MCF 10A (cell line): ENCODE measurements around the gene TMEM59L. TPM values are rescaled to one million over a fixed set of nuclear protein-coding genes. Genes with fewer than 3 reads are reported as not detected.
A peak's percentile ranks its signal among the peaks of the same experiment; 100 is the strongest.

Experiments
- BruUV-seq: library from RNA; stranded (reverse); fragments of 400-500 nt; replicated peaks from 2 replicates; lab custom pipeline; 2021; lab: Mats Ljungman, UMichigan
- CTCF ChIA-PET: fragments of 300-600 bp; sonication (Branson Sonifier 250); formaldehyde crosslinking; extraction: SDS; loops from one replicate; lab custom pipeline; 2021; ENCODE audit warnings: antibody characterized with exemption, inconsistent platforms; lab: Yijun Ruan, JAX
- POLR2A ChIA-PET: fragments of 300-600, 350-650 bp; sonication (Branson Sonifier 250); formaldehyde crosslinking; extraction: SDS; loops from one replicate; lab custom pipeline; 2020; ENCODE audit warnings: antibody characterized with exemption, inconsistent platforms; lab: Yijun Ruan, JAX
- DNase-seq: peaks from one replicate; pipeline ENCODE4 v3.0.0-alpha.2; 2018; ENCODE audit not compliant: unreplicated experiment
- H3K27ac Mint-ChIP-seq: one replicate; pipeline ENCODE4 v1.8.0; 2022; ENCODE audit warnings: mild to moderate bottlenecking, low read depth, mixed read lengths; ENCODE audit not compliant: unreplicated experiment
- H3K27me3 Mint-ChIP-seq: one replicate; pipeline ENCODE4 v1.8.0; 2022; ENCODE audit warnings: mixed read lengths; ENCODE audit not compliant: insufficient read depth, unreplicated experiment
- H3K36me3 Mint-ChIP-seq: one replicate; pipeline ENCODE4 v1.8.0; 2022; ENCODE audit warnings: mild to moderate bottlenecking, moderate library complexity, mixed read lengths; ENCODE audit not compliant: insufficient read depth, unreplicated experiment
- H3K4me1 Mint-ChIP-seq: one replicate; pipeline ENCODE4 v1.8.0; 2022; ENCODE audit warnings: mixed read lengths; ENCODE audit not compliant: insufficient read depth, unreplicated experiment
- H3K4me3 Mint-ChIP-seq: one replicate; pipeline ENCODE4 v1.8.0; 2022; ENCODE audit warnings: mild to moderate bottlenecking, moderate library complexity, mixed read lengths; ENCODE audit not compliant: unreplicated experiment
- H3K9me3 Mint-ChIP-seq: one replicate; pipeline ENCODE4 v1.8.0; 2022; ENCODE audit warnings: mixed read lengths; ENCODE audit not compliant: unreplicated experiment
- intact Hi-C: fragments of 100-400 bp; cut with micrococcal nuclease; formaldehyde crosslinking; loops from 2 replicates; pipeline ENCODE4 v1.14.1; 2022
- total RNA-seq: library from RNA; stranded (reverse); gene quantifications from 2 replicates; pipeline ENCODE4 v1.2.3, GENCODE V29; 2022
- TF ChIP-seq, protein P1 (sequence below): fragments of 200-600 bp; IDR thresholded peaks from one replicate; pipeline ENCODE4 v1.8.0; 2022; ENCODE audit warnings: antibody characterized with exemption, mild to moderate bottlenecking; ENCODE audit not compliant: unreplicated experiment

The TMEM59L gene
- total RNA-seq, 1 experiment from 2014 or later: 0.33 TPM

DNA sequence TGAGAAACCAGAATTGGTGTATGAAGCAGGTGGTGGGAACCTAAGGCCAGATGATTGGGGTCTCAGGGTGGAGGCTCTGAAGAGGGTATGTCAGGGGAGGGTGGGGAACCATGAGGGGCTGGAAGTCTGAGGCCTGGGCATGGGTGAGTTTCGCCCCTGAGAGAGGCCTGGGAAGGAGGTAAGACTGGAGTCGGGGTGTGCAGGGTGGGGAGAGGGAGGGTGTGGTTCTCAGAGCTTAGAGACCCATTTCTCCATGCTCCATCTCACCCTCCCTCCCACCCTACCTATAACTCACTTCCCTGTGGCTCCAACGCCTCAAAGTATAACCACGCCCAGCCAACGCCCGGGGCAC is 23.1 kb downstream of the TMEM59L start:
- no peak for DNase-seq
- no TSS peak for BruUV-seq
- CTCF ChIA-PET: interaction anchor here (0.6 to 0.7 kb wide), 2 partner anchors 184 to 327 kb away, joined by 3 to 4 read pairs; no protein-coding TSS in a partner anchor
- peak overlapping the region; percentile 92 for H3K27ac Mint-ChIP-seq
- POLR2A ChIA-PET: interaction anchor here (0.7 kb wide), 1 partner anchor 50 kb away, joined by 3 read pairs; no protein-coding TSS in a partner anchor
- peaks cover 30% of the 10 kb centered on the region for H3K4me1 Mint-ChIP-seq
- intact Hi-C loops: loop anchor here (1.0 to 5.0 kb wide), 2 partner anchors 41 to 44 kb away; no protein-coding TSS in a partner anchor
- peak overlapping the region; percentile 82 for H3K4me3 Mint-ChIP-seq
- TF ChIP-seq, protein P1, sequence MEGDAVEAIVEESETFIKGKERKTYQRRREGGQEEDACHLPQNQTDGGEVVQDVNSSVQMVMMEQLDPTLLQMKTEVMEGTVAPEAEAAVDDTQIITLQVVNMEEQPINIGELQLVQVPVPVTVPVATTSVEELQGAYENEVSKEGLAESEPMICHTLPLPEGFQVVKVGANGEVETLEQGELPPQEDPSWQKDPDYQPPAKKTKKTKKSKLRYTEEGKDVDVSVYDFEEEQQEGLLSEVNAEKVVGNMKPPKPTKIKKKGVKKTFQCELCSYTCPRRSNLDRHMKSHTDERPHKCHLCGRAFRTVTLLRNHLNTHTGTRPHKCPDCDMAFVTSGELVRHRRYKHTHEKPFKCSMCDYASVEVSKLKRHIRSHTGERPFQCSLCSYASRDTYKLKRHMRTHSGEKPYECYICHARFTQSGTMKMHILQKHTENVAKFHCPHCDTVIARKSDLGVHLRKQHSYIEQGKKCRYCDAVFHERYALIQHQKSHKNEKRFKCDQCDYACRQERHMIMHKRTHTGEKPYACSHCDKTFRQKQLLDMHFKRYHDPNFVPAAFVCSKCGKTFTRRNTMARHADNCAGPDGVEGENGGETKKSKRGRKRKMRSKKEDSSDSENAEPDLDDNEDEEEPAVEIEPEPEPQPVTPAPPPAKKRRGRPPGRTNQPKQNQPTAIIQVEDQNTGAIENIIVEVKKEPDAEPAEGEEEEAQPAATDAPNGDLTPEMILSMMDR: no peak
- H3K36me3 Mint-ChIP-seq: no peaks in the 10 kb centered on the region
- no peaks in the 10 kb centered on the region for H3K27me3 Mint-ChIP-seq
- H3K9me3 Mint-ChIP-seq: no peaks in the 10 kb centered on the region

DNA sequence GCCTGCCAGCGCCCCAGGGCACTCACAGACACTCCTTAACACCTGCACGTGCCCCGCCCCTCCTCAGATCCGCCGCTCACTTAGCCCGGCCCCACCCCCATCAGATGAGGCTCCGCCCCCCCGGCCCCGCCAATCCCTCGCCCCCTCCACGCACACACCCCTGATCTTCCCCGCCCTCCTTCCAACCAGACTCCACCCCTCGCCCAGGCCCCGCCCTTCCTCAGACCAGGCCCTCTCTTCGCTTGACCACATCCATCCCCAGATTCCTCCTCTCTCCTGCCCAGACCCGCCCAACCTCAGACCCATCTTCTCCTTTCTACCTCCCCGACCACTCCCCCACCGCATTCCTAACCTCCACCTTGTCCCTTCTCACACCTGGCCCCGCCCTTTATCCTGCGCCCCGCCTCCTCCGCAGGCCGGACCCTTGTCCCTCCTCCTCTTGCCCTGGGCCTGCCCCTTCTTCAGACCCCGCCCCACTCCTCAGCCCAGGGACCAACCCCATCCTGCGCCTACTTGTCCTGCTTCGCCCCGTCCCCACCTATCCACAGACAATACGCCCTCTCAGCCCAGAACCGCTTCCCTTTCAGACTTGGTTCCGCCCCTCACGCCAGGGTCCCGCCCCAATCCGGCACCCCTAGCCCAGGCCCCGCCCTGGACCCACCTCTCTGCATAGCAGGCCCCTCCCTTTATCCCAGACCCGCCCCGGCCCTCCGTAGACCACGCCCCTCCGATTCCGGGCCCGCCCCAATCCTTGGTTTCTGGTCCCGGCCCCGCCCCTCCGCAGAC is 23.7 kb downstream of the TMEM59L start:
- H3K9me3 Mint-ChIP-seq: no peaks in the 10 kb centered on the region
- CTCF ChIA-PET: no interaction called here
- intact Hi-C loops: loop anchor here (1.0 to 5.0 kb wide), 2 partner anchors 41 to 44 kb away; no protein-coding TSS in a partner anchor
- H3K36me3 Mint-ChIP-seq: no peaks in the 10 kb centered on the region
- peaks cover 30% of the 10 kb centered on the region for H3K4me1 Mint-ChIP-seq
- TF ChIP-seq, protein P1: no peak
- DNase-seq: peak; percentile 97
- peak overlapping the region; percentile 82 for H3K4me3 Mint-ChIP-seq
- no TSS peak for BruUV-seq
- POLR2A ChIA-PET: no interaction called here
- H3K27me3 Mint-ChIP-seq: no peaks in the 10 kb centered on the region
- H3K27ac Mint-ChIP-seq: peak overlapping the region; percentile 92

DNA sequence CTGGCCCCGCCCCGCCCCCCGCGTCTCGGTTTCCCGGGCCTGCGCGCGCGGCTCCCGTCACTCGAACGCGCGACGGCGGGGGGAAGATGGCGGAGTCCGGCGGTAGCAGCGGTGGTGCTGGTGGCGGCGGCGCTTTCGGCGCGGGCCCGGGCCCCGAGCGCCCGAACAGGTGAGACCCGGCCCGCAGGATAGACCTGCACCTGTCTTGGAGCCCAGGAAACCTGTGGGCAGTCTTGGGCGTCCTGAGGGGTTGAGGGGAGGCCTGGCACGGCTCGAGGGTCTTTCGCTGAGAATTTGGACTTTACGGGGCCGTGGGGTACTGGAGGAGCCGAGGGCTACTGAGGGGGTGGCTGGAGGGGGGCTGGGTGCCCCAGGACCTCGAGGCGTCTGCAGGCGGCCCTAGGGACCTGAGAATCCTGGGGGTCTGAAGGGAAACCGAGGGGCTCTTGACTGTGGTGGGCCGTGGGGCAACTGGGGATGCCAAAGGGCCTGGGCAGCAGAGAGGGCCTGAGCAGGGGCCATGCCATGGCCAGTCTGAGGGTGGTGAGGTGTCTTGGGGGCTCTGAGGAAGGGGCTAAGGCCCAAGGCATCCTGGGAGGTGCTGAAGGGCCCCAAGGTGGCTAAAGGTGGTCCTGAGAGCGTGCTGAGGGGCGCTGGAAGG is 24.4 kb downstream of the TMEM59L start, which contains the start of gene KLHL26:
TSS of gene KLHL26 (plus strand) at position 60 of the 661 bp plus-strand sequence. CDS start at position 87, 27 bp downstream.
- H3K27me3 Mint-ChIP-seq: no peaks in the 10 kb centered on the region
- TF ChIP-seq, protein P1: no peak
- peak within 1 kb of the TSS; percentile 92 for H3K27ac Mint-ChIP-seq
- BruUV-seq: no TSS peak
- intact Hi-C loops: loop anchor here (1.0 to 5.0 kb wide), 2 partner anchors 40 to 45 kb away; no protein-coding TSS in a partner anchor
- DNase-seq: no peak
- peaks cover 30% of the 10 kb centered on the region for H3K4me1 Mint-ChIP-seq
- H3K9me3 Mint-ChIP-seq: no peaks in the 10 kb centered on the region
- no peaks in the 10 kb centered on the region for H3K36me3 Mint-ChIP-seq
- POLR2A ChIA-PET: interaction anchor here (0.8 kb wide), 1 partner anchor 873 kb away, joined by 3 read pairs; no protein-coding TSS in a partner anchor
- CTCF ChIA-PET: no interaction called here
- H3K4me3 Mint-ChIP-seq: peak within 1 kb of the TSS; percentile 82
